B cell (primary cell): ENCODE measurements around the gene CFAP100. TPM values are rescaled to one million over a fixed set of nuclear protein-coding genes. Genes with fewer than 3 reads are reported as not detected.

Experiments
- ATAC-seq: fragments of 200-7000 bp; cut with Tn5 transposase; one replicate; pipeline ENCODE4 v1.10.0; 2021; ENCODE audit warnings: low read depth, mild to moderate bottlenecking, moderate number of reproducible peaks, moderate library complexity
- CTCF ChIA-PET: fragments of 350-600 bp; sonication (Branson Sonifier 250); formaldehyde crosslinking; loops from one replicate; lab custom pipeline; 2021; ENCODE audit warnings: antibody characterized with exemption, inconsistent platforms; lab: Charles Lee
- POLR2A ChIA-PET: fragments of 350-600 bp; sonication (Branson Sonifier 250); formaldehyde crosslinking; loops from one replicate; lab custom pipeline; 2021; ENCODE audit warnings: antibody characterized with exemption; lab: Charles Lee
- DNase-seq: peaks from one replicate; pipeline ENCODE4 v3.0.0; 2013
- H2AFZ ChIP-seq: 2 replicates; pipeline ENCODE4 v1.6.1; 2012; ENCODE audit warnings: mild to moderate bottlenecking, low read depth, low read length; ENCODE audit not compliant: insufficient read depth, poor library complexity, severe bottlenecking
- H3K27ac ChIP-seq, 2 donors: 1 replicate in 1 of 2; 2 replicates in 1 of 2; pipeline ENCODE4 v1.5.1; 2012 to 2013; ENCODE audit warnings: low read length in 2 of 2, mild to moderate bottlenecking in 2 of 2, moderate library complexity in 1 of 2
- H3K27me3 ChIP-seq, 4 experiments: fragments of 200-600 bp in 1 of 4; sonication (generic) in 1 of 4; replicated peaks in 1 of 4; 1 replicate in 2 of 4; 2 replicates in 2 of 4; pipeline versions ENCODE4 v1.6.1 to v1.7.0; 2013 to 2016; ENCODE audit warnings: low read length in 3 of 4, mild to moderate bottlenecking in 2 of 4, mixed read lengths in 1 of 4, moderate library complexity in 1 of 4; ENCODE audit not compliant: insufficient read depth in 4 of 4, control insufficient read depth in 3 of 4; ENCODE audit errors: control extremely low read depth in 1 of 4
- H3K36me3 ChIP-seq, 2 experiments: replicated peaks in 1 of 2; 1 replicate in 1 of 2; 2 replicates in 1 of 2; pipeline versions ENCODE4 v1.6.1 to v1.7.1; 2013; ENCODE audit warnings: low read length in 1 of 2; ENCODE audit not compliant: insufficient read depth in 2 of 2, control insufficient read depth in 1 of 2; ENCODE audit errors: control extremely low read depth in 1 of 2, extremely low read depth in 1 of 2
- H3K4me1 ChIP-seq, 2 donors: fragments of 200-600 bp in 1 of 2; sonication (generic) in 1 of 2; 1 replicate in 1 of 2; 2 replicates in 1 of 2; pipeline versions ENCODE4 v1.5.1 to v1.6.1; 2013 to 2017; ENCODE audit warnings: low read length in 2 of 2; ENCODE audit not compliant: control insufficient read depth in 2 of 2, insufficient read depth in 2 of 2
- H3K4me2 ChIP-seq: replicated peaks from 2 replicates; pipeline ENCODE3; 2012; ENCODE audit warnings: mild to moderate bottlenecking, low read depth, low read length; ENCODE audit not compliant: poor library complexity, severe bottlenecking
- H3K4me3 ChIP-seq, 5 experiments: fragments of 200-600 bp in 1 of 5; sonication (generic) in 1 of 5; 1 replicate in 3 of 5; 2 replicates in 2 of 5; pipeline versions ENCODE4 v1.5.1 to v1.7.0; 2011 to 2016; ENCODE audit warnings: low read length in 4 of 5, mild to moderate bottlenecking in 4 of 5, low read depth in 2 of 5, control low read depth in 1 of 5, moderate library complexity in 1 of 5; ENCODE audit not compliant: insufficient read depth in 1 of 5; ENCODE audit errors: control extremely low read depth in 1 of 5, extremely low read depth in 1 of 5
- H3K79me2 ChIP-seq: fragments of 200-600 bp; sonication (generic); one replicate; pipeline ENCODE4 v1.6.0; 2016; ENCODE audit warnings: low read length; ENCODE audit not compliant: control insufficient read depth, insufficient read depth
- H3K9ac ChIP-seq: fragments of 200-600 bp; sonication (generic); 2 replicates; pipeline ENCODE4 v1.6.1; 2017; ENCODE audit warnings: mild to moderate bottlenecking, low read length, moderate library complexity
- H3K9me3 ChIP-seq, 3 donors: one replicate each; pipeline versions ENCODE4 v1.6.1 to v1.7.1; 2013; ENCODE audit warnings: low read length in 2 of 3; ENCODE audit not compliant: control insufficient read depth in 2 of 3, insufficient read depth in 1 of 3; ENCODE audit errors: control extremely low read depth in 1 of 3
- H4K20me1 ChIP-seq: 2 replicates; pipeline ENCODE4 v1.6.0; 2012; ENCODE audit warnings: mild to moderate bottlenecking, low read length; ENCODE audit not compliant: insufficient read depth, control insufficient read depth, poor library complexity, severe bottlenecking
- H3K27ac Mint-ChIP-seq: one replicate; pipeline ENCODE4 v1.8.0; 2021; ENCODE audit warnings: mixed read lengths
- H3K27me3 Mint-ChIP-seq: one replicate; pipeline ENCODE4 v1.8.0; 2021; ENCODE audit warnings: mixed read lengths
- H3K4me1 Mint-ChIP-seq: one replicate; pipeline ENCODE4 v1.8.0; 2021; ENCODE audit warnings: mixed read lengths
- H3K4me3 Mint-ChIP-seq: one replicate; pipeline ENCODE4 v1.8.0; 2021; ENCODE audit warnings: mixed read lengths
- H3K9me3 Mint-ChIP-seq: one replicate; pipeline ENCODE4 v1.8.0; 2022; ENCODE audit warnings: mixed read lengths; ENCODE audit not compliant: insufficient read depth
- CTCF ChIP-seq: fragments of 200-600 bp; IDR thresholded peaks from one replicate; pipeline ENCODE4 v1.8.0; 2022; ENCODE audit warnings: antibody characterized with exemption, mild to moderate bottlenecking
- EZH2 ChIP-seq: IDR thresholded peaks from 2 replicates; pipeline ENCODE4 v1.6.1; 2012; ENCODE audit warnings: borderline replicate concordance, low read depth, mild to moderate bottlenecking, moderate library complexity, low read length; ENCODE audit not compliant: insufficient read depth, poor library complexity, severe bottlenecking
- WGBS: methylation state at CpG from one replicate; pipeline ENCODE4 v1.1.5; 2013; ENCODE audit warnings: missing lambda C conversion rate; ENCODE audit not compliant: insufficient coverage; 5-methylcytosine and 5-hydroxymethylcytosine counted together
- intact Hi-C: fragments of 100-400 bp; cut with micrococcal nuclease; formaldehyde crosslinking; loops from one replicate; pipeline ENCODE4 v1.10.0; 2022
- polyA plus RNA-seq: library from polyadenylated mRNA; depleted of rRNA; stranded (reverse); fragments of >200 nt; gene quantifications from 2 replicates; pipeline ENCODE4 v1.2.3, GENCODE V29; 2012
- total RNA-seq, 2 donors: library from RNA; stranded (reverse); fragments of 120-200 nt in 1 of 2; gene quantifications; 1 replicate in 1 of 2; 2 replicates in 1 of 2; pipeline versions ENCODE4 v1.2.3 to v1.2.4, GENCODE V29; 2013 to 2022

The CFAP100 gene
- total and polyA plus RNA-seq, 2 donors (not counting 1 experiment from before 2014, with no cell fraction given): not detected

GRCh38 chr3:126370055-126370454, 24.7 kb upstream of the CFAP100 start:
- Histone ChIP-seq H3K9me3 (peaks cover 0 to 4% (median 0%) of the 10 kb centered on the region in 3 donors), H3K4me1 (no peaks in the 10 kb centered on the region), H3K36me3 (no peaks in the 10 kb centered on the region), H4K20me1 (no peaks in the 10 kb centered on the region), H3K27me3 (no peaks in the 10 kb centered on the region), H3K4me3 (no peak overlapping the region), H3K4me2 (no peak overlapping the region), H3K79me2 (no peaks in the 10 kb centered on the region), H2AFZ (no peak overlapping the region), H3K27ac (no peak overlapping the region), H3K9ac (no peak overlapping the region)
- ChIA-PET POLR2A (no interaction called here), CTCF (no interaction called here)
- H3K4me3 Mint-ChIP-seq: no peak overlapping the region
- H3K27me3 Mint-ChIP-seq: peaks cover 13% of the 10 kb centered on the region
- no peak overlapping the region for H3K27ac Mint-ChIP-seq
- H3K4me1 Mint-ChIP-seq: no peaks in the 10 kb centered on the region
- TF ChIP-seq CTCF: no peak
- no peak for TF ChIP-seq EZH2
- WGBS: 71% methylated on average over 4 of the region's 4 CpGs
- intact Hi-C loops: no loop called here
- H3K9me3 Mint-ChIP-seq: no peaks in the 10 kb centered on the region
- no peak for ATAC-seq
- no peak for DNase-seq

GRCh38 chr3:126370606-126371005, 24.1 kb upstream of the CFAP100 start:
- CTCF ChIA-PET: no interaction called here

More at GRCh38 chr3:126370606-126371005, 24.1 kb upstream of the CFAP100 start:
- Mint-ChIP-seq H3K27me3 (peaks cover 13% of the 10 kb centered on the region), H3K27ac (no peak overlapping the region), H3K4me1 (no peaks in the 10 kb centered on the region), H3K9me3 (no peaks in the 10 kb centered on the region), H3K4me3 (no peak overlapping the region)
- no peak for ATAC-seq
- peaks cover 0 to 4% (median 0%) of the 10 kb centered on the region in 3 donors for H3K9me3 ChIP-seq
- H3K4me3 ChIP-seq: no peak overlapping the region
- 90% methylated on average over 7 of the region's 7 CpGs for WGBS
- H3K27ac ChIP-seq: no peak overlapping the region
- no peaks in the 10 kb centered on the region for H4K20me1 ChIP-seq
- no peak for DNase-seq
- no peak overlapping the region for H3K9ac ChIP-seq
- no peaks in the 10 kb centered on the region for H3K27me3 ChIP-seq
- H3K36me3 ChIP-seq: no peaks in the 10 kb centered on the region
- no peaks in the 10 kb centered on the region for H3K4me1 ChIP-seq
- POLR2A ChIA-PET: no interaction called here
- H3K4me2 ChIP-seq: no peak overlapping the region
- intact Hi-C loops: no loop called here
- TF ChIP-seq CTCF: no peak
- TF ChIP-seq EZH2: no peak
- no peaks in the 10 kb centered on the region for H3K79me2 ChIP-seq
- no peak overlapping the region for H2AFZ ChIP-seq
